ENCODE measurements around the gene SIT1.

SIT1 gene

GRCh38 chr9:35650341-35651158 lies at the start of gene SIT1:
TSS of gene SIT1 (minus strand) at chr9:35650931. CDS start at chr9:35650853, 78 bp downstream.
- no peak for DNase-seq
- TF ChIP-seq GATA1 (IDR thresholded peaks at IDR 0.05; ENCODE audit: low read depth, low read length) (no peak), POLR2A (IDR thresholded peaks at IDR 0.05; ENCODE audit: low read length) (no peak)

- no peak for DNase-seq
- TF ChIP-seq POLR2A (IDR thresholded peaks at IDR 0.05; ENCODE audit: low read length) (no peak), GATA1 (IDR thresholded peaks at IDR 0.05; ENCODE audit: low read depth, low read length) (no peak)
Measured at GRCh38 chr9:35700031-35700430, 49.3 kb upstream of the SIT1 start.

- DNase-seq, result no peak
- TF ChIP-seq GATA1 (IDR thresholded peaks at IDR 0.05; ENCODE audit: low read depth, low read length) (no peak), POLR2A (IDR thresholded peaks at IDR 0.05; ENCODE audit: low read length) (no peak)
Measured at GRCh38 chr9:35698231-35698630, 47.5 kb upstream of the SIT1 start.

- no peak for DNase-seq
- TF ChIP-seq POLR2A (IDR thresholded peaks at IDR 0.05; ENCODE audit: low read length) (no peak), GATA1 (IDR thresholded peaks at IDR 0.05; ENCODE audit: low read depth, low read length) (no peak)
Measured at GRCh38 chr9:35697486-35697885, 46.8 kb upstream of the SIT1 start.

GRCh38 chr9:35696520-35697215 lies 45.9 kb upstream of the SIT1 start:
- no peak for TF ChIP-seq GATA1 (IDR thresholded peaks at IDR 0.05; ENCODE audit: low read depth, low read length)
- peak; percentile 64 to 76 for DNase-seq

GRCh38 chr9:35695943-35696401 lies 45.2 kb upstream of the SIT1 start:
- no peak for TF ChIP-seq GATA1 (IDR thresholded peaks at IDR 0.05; ENCODE audit: low read depth, low read length)
- no peak for TF ChIP-seq POLR2A (IDR thresholded peaks at IDR 0.05; ENCODE audit: low read length)
- no peak for DNase-seq

- TF ChIP-seq GATA1 (IDR thresholded peaks at IDR 0.05; ENCODE audit: low read depth, low read length), result no peak
- no peak for DNase-seq
Measured at GRCh38 chr9:35691757-35692301, 41.1 kb upstream of the SIT1 start.

GRCh38 chr9:35691334-35691650 lies 40.6 kb upstream of the SIT1 start:
- DNase-seq, result no peak
- TF ChIP-seq GATA1 (IDR thresholded peaks at IDR 0.05; ENCODE audit: low read depth, low read length) (no peak), POLR2A (IDR thresholded peaks at IDR 0.05; ENCODE audit: low read length) (no peak)

GRCh38 chr9:35690614-35691333 lies 40.0 kb upstream of the SIT1 start:
- no peak for TF ChIP-seq POLR2A (IDR thresholded peaks at IDR 0.05; ENCODE audit: low read length)
- no peak for TF ChIP-seq GATA1 (IDR thresholded peaks at IDR 0.05; ENCODE audit: low read depth, low read length)
- peak; percentile 14 to 39 for DNase-seq

- no peak for TF ChIP-seq GATA1 (IDR thresholded peaks at IDR 0.05; ENCODE audit: low read depth, low read length)
- no peak for TF ChIP-seq POLR2A (IDR thresholded peaks at IDR 0.05; ENCODE audit: low read length)
- DNase-seq, result no peak
Measured at GRCh38 chr9:35690294-35690613, 39.5 kb upstream of the SIT1 start.

- TF ChIP-seq POLR2A (IDR thresholded peaks at IDR 0.05; ENCODE audit: low read length), result no peak
- TF ChIP-seq GATA1 (IDR thresholded peaks at IDR 0.05; ENCODE audit: low read depth, low read length), result no peak
- DNase-seq, result no peak
Measured at GRCh38 chr9:35689542-35690293, 39.0 kb upstream of the SIT1 start, which contains the start of gene TPM2. TSS of gene TPM2 (minus strand) at chr9:35689925. CDS start at chr9:35689817, 108 bp downstream.

GRCh38 chr9:35688558-35689541 lies 38.1 kb upstream of the SIT1 start:
- TF ChIP-seq POLR2A (IDR thresholded peaks at IDR 0.05; ENCODE audit: low read length) (no peak), GATA1 (IDR thresholded peaks at IDR 0.05; ENCODE audit: low read depth, low read length) (no peak)
- DNase-seq, result no peak
